ENCODE data around the gene SNX8. TPM values are rescaled to one million over a fixed set of nuclear protein-coding genes. Genes with fewer than 3 reads are reported as not detected.

Gene SNX8
- total and polyA plus RNA-seq, 2 of the 13 experiments (the other 11 are each of a cell fraction or from before 2014, with no cell fraction given) = 20.6 to 45.2 TPM

- TF ChIP-seq, protein P1, sequence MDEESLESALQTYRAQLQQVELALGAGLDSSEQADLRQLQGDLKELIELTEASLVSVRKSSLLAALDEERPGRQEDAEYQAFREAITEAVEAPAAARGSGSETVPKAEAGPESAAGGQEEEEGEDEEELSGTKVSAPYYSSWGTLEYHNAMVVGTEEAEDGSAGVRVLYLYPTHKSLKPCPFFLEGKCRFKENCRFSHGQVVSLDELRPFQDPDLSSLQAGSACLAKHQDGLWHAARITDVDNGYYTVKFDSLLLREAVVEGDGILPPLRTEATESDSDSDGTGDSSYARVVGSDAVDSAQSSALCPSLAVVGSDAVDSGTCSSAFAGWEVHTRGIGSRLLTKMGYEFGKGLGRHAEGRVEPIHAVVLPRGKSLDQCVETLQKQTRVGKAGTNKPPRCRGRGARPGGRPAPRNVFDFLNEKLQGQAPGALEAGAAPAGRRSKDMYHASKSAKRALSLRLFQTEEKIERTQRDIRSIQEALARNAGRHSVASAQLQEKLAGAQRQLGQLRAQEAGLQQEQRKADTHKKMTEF (CRISPR knock-in tag; IDR thresholded peaks at IDR 0.05) = peak; percentile 32; the same call in 1 of the 2 replicates
- no peak for TF ChIP-seq MATR3 (CRISPR knock-in tag; IDR thresholded peaks at IDR 0.05)
- no peak for TF ChIP-seq NKX3-1 (CRISPR knock-in tag; IDR thresholded peaks at IDR 0.05)
- TF ChIP-seq PRMT3 (CRISPR knock-in tag; IDR thresholded peaks at IDR 0.05; ENCODE audit: borderline replicate concordance, low read depth) = no peak
- TF ChIP-seq ZNF878 (CRISPR knock-in tag; IDR thresholded peaks at IDR 0.05) = no peak
- no peak for TF ChIP-seq MBNL3 (CRISPR knock-in tag; conservative IDR thresholded peaks at IDR 0.05)
- TF ChIP-seq, protein P2, sequence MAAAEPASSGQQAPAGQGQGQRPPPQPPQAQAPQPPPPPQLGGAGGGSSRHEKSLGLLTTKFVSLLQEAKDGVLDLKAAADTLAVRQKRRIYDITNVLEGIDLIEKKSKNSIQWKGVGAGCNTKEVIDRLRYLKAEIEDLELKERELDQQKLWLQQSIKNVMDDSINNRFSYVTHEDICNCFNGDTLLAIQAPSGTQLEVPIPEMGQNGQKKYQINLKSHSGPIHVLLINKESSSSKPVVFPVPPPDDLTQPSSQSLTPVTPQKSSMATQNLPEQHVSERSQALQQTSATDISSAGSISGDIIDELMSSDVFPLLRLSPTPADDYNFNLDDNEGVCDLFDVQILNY (CRISPR knock-in tag; conservative IDR thresholded peaks at IDR 0.05) = no peak; the same call in 1 of the 2 replicates
- TF ChIP-seq, protein P3, sequence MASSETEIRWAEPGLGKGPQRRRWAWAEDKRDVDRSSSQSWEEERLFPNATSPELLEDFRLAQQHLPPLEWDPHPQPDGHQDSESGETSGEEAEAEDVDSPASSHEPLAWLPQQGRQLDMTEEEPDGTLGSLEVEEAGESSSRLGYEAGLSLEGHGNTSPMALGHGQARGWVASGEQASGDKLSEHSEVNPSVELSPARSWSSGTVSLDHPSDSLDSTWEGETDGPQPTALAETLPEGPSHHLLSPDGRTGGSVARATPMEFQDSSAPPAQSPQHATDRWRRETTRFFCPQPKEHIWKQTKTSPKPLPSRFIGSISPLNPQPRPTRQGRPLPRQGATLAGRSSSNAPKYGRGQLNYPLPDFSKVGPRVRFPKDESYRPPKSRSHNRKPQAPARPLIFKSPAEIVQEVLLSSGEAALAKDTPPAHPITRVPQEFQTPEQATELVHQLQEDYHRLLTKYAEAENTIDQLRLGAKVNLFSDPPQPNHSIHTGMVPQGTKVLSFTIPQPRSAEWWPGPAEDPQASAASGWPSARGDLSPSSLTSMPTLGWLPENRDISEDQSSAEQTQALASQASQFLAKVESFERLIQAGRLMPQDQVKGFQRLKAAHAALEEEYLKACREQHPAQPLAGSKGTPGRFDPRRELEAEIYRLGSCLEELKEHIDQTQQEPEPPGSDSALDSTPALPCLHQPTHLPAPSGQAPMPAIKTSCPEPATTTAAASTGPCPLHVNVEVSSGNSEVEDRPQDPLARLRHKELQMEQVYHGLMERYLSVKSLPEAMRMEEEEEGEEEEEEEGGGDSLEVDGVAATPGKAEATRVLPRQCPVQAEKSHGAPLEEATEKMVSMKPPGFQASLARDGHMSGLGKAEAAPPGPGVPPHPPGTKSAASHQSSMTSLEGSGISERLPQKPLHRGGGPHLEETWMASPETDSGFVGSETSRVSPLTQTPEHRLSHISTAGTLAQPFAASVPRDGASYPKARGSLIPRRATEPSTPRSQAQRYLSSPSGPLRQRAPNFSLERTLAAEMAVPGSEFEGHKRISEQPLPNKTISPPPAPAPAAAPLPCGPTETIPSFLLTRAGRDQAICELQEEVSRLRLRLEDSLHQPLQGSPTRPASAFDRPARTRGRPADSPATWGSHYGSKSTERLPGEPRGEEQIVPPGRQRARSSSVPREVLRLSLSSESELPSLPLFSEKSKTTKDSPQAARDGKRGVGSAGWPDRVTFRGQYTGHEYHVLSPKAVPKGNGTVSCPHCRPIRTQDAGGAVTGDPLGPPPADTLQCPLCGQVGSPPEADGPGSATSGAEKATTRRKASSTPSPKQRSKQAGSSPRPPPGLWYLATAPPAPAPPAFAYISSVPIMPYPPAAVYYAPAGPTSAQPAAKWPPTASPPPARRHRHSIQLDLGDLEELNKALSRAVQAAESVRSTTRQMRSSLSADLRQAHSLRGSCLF (CRISPR knock-in tag; IDR thresholded peaks at IDR 0.05; ENCODE audit: borderline replicate concordance) = no peak
- TF ChIP-seq, protein P4, sequence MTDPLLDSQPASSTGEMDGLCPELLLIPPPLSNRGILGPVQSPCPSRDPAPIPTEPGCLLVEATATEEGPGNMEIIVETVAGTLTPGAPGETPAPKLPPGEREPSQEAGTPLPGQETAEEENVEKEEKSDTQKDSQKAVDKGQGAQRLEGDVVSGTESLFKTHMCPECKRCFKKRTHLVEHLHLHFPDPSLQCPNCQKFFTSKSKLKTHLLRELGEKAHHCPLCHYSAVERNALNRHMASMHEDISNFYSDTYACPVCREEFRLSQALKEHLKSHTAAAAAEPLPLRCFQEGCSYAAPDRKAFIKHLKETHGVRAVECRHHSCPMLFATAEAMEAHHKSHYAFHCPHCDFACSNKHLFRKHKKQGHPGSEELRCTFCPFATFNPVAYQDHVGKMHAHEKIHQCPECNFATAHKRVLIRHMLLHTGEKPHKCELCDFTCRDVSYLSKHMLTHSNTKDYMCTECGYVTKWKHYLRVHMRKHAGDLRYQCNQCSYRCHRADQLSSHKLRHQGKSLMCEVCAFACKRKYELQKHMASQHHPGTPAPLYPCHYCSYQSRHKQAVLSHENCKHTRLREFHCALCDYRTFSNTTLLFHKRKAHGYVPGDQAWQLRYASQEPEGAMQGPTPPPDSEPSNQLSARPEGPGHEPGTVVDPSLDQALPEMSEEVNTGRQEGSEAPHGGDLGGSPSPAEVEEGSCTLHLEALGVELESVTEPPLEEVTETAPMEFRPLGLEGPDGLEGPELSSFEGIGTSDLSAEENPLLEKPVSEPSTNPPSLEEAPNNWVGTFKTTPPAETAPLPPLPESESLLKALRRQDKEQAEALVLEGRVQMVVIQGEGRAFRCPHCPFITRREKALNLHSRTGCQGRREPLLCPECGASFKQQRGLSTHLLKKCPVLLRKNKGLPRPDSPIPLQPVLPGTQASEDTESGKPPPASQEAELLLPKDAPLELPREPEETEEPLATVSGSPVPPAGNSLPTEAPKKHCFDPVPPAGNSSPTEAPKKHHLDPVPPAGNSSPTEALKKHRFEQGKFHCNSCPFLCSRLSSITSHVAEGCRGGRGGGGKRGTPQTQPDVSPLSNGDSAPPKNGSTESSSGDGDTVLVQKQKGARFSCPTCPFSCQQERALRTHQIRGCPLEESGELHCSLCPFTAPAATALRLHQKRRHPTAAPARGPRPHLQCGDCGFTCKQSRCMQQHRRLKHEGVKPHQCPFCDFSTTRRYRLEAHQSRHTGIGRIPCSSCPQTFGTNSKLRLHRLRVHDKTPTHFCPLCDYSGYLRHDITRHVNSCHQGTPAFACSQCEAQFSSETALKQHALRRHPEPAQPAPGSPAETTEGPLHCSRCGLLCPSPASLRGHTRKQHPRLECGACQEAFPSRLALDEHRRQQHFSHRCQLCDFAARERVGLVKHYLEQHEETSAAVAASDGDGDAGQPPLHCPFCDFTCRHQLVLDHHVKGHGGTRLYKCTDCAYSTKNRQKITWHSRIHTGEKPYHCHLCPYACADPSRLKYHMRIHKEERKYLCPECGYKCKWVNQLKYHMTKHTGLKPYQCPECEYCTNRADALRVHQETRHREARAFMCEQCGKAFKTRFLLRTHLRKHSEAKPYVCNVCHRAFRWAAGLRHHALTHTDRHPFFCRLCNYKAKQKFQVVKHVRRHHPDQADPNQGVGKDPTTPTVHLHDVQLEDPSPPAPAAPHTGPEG (CRISPR knock-in tag; IDR thresholded peaks at IDR 0.05) = no peak
- TF ChIP-seq ZBTB4 (CRISPR knock-in tag; IDR thresholded peaks at IDR 0.05; ENCODE audit: borderline replicate concordance) = no peak
- TF ChIP-seq ISX (CRISPR knock-in tag; conservative IDR thresholded peaks at IDR 0.05) = no peak
These were observed 40.1 kb upstream of the SNX8 start, which contains the start of gene EIF3B (continued) for GRCh38 chr7:2354186-2354938.

All from HepG2 (cell line).